H1 (cell line): Measurements from ENCODE around the gene GSTCD. TPM values are rescaled to one million over a fixed set of nuclear protein-coding genes. Genes with fewer than 3 reads are reported as not detected.

Experiments used
- CTCF ChIA-PET: fragments of 300-600 bp; sonication (Branson Sonifier 250); formaldehyde crosslinking; loops from one replicate; lab custom pipeline; 2021; ENCODE audit not compliant: partially characterized antibody; lab: Charles Lee
- POLR2A ChIA-PET: fragments of 300-600 bp; sonication (Branson Sonifier 250); formaldehyde crosslinking; loops from one replicate; lab custom pipeline; 2021; ENCODE audit warnings: inconsistent platforms; ENCODE audit not compliant: partially characterized antibody; lab: Charles Lee
- DNase-seq, 2 experiments: peaks; one replicate each; pipeline versions ENCODE4 v3.0.0 to v3.0.0-alpha.2; 2010 to 2022; ENCODE audit warnings: low spot score in 2 of 2, low read depth in 1 of 2, mixed read lengths in 1 of 2
- FAIRE-seq: peaks from 2 replicates; lab custom pipeline; 2011; peaks lifted over from hg19 to GRCh38; lab: Jason Lieb, UNC
- H2AFZ ChIP-seq: 2 replicates; pipeline ENCODE4 v1.8.1; 2012; ENCODE audit warnings: low read length, inconsistent platforms
- H2AK5ac ChIP-seq: 2 replicates; pipeline ENCODE4 v1.6.1; 2013; ENCODE audit warnings: low read depth, low read length
- H2BK120ac ChIP-seq: replicated peaks from 2 replicates; pipeline ENCODE3; 2013; ENCODE audit warnings: low read depth, low read length, inconsistent platforms
- H2BK12ac ChIP-seq: 2 replicates; pipeline ENCODE4 v1.6.1; 2013; ENCODE audit warnings: low read depth, low read length
- H2BK15ac ChIP-seq: 2 replicates; pipeline ENCODE4 v1.6.1; 2013; ENCODE audit warnings: low read length
- H2BK20ac ChIP-seq: 2 replicates; pipeline ENCODE4 v1.6.1; 2013; ENCODE audit warnings: low read length
- H2BK5ac ChIP-seq: 2 replicates; pipeline ENCODE4 v1.6.1; 2013; ENCODE audit warnings: low read depth, low read length
- H3K14ac ChIP-seq: 2 replicates; pipeline ENCODE4 v1.6.1; 2013; ENCODE audit warnings: inconsistent platforms; ENCODE audit not compliant: insufficient read length
- H3K18ac ChIP-seq: 2 replicates; pipeline ENCODE4 v1.6.1; 2013; ENCODE audit warnings: low read length; ENCODE audit errors: extremely low read depth
- H3K23ac ChIP-seq: 2 replicates; pipeline ENCODE4 v1.6.1; 2013; ENCODE audit warnings: inconsistent platforms; ENCODE audit not compliant: insufficient read length
- H3K23me2 ChIP-seq: 2 replicates; pipeline ENCODE4 v1.6.1; 2013; ENCODE audit warnings: low read depth, low read length
- H3K27ac ChIP-seq: 2 replicates; pipeline ENCODE4 v1.6.1; 2011; ENCODE audit warnings: low read depth, low read length, inconsistent platforms
- H3K27me3 ChIP-seq, 4 experiments: replicated peaks in 1 of 4; 1 replicate in 1 of 4; 2 replicates in 3 of 4; pipeline versions ENCODE4 v1.6.1 to v1.8.1; 2011 to 2013; ENCODE audit warnings: low read length in 3 of 4, mild to moderate bottlenecking in 3 of 4, inconsistent platforms in 2 of 4, mixed read lengths in 2 of 4, moderate library complexity in 1 of 4; ENCODE audit not compliant: control insufficient read depth in 3 of 4, insufficient read depth in 3 of 4; ENCODE audit errors: extremely low read depth in 1 of 4
- H3K36me3 ChIP-seq, 4 experiments: 2 replicates each; pipeline versions ENCODE4 v1.6.1 to v1.8.1; 2011 to 2013; ENCODE audit warnings: mild to moderate bottlenecking in 4 of 4, low read length in 3 of 4, moderate library complexity in 2 of 4, control low read depth in 1 of 4, inconsistent platforms in 1 of 4; ENCODE audit not compliant: insufficient read depth in 4 of 4, control insufficient read depth in 2 of 4
- H3K4ac ChIP-seq: replicated peaks from 2 replicates; pipeline ENCODE3; 2013; ENCODE audit warnings: low read length, low read depth, mixed read lengths, inconsistent platforms; ENCODE audit not compliant: insufficient read length
- H3K4me1 ChIP-seq, 4 experiments: replicated peaks in 1 of 4; 1 replicate in 1 of 4; 2 replicates in 3 of 4; pipeline versions ENCODE4 v1.6.1 to v1.8.1; 2011 to 2013; ENCODE audit warnings: low read length in 3 of 4, inconsistent platforms in 2 of 4, mixed read lengths in 1 of 4; ENCODE audit not compliant: insufficient read depth in 4 of 4, control insufficient read depth in 3 of 4
- H3K4me2 ChIP-seq, 2 experiments: 2 replicates each; pipeline versions ENCODE4 v1.6.1 to v1.8.1; 2011 to 2013; ENCODE audit warnings: low read depth in 2 of 2, low read length in 2 of 2, control low read depth in 1 of 2, inconsistent platforms in 1 of 2, mild to moderate bottlenecking in 1 of 2; ENCODE audit not compliant: insufficient read depth in 1 of 2
- H3K4me3 ChIP-seq, 4 experiments: fragments of 200-600, 300-600 bp in 1 of 4; sonication (generic), shearing (Covaris generic), sonication (Bioruptor Twin) in 1 of 4; 2 replicates each; pipeline versions ENCODE4 v1.5.1 to v1.8.1; 2011 to 2016; ENCODE audit warnings: low read length in 4 of 4, low read depth in 3 of 4, control low read depth in 2 of 4, inconsistent platforms in 2 of 4, mild to moderate bottlenecking in 2 of 4, mixed read lengths in 1 of 4, moderate library complexity in 1 of 4; ENCODE audit not compliant: insufficient read depth in 2 of 4; ENCODE audit errors: extremely low read depth in 1 of 4
- H3K56ac ChIP-seq: replicated peaks from 2 replicates; pipeline ENCODE3; 2013; ENCODE audit warnings: low read depth, mild to moderate bottlenecking, mixed read lengths, low read length, inconsistent platforms; ENCODE audit not compliant: insufficient read length
- H3K79me1 ChIP-seq: 2 replicates; pipeline ENCODE4 v1.6.1; 2013; ENCODE audit warnings: low read depth, low read length, control low read depth
- H3K79me2 ChIP-seq, 2 experiments: 2 replicates each; pipeline versions ENCODE4 v1.6.1 to v1.8.1; 2012 to 2013; ENCODE audit warnings: low read length in 2 of 2, mild to moderate bottlenecking in 2 of 2, inconsistent platforms in 1 of 2; ENCODE audit not compliant: insufficient read depth in 2 of 2, control insufficient read depth in 1 of 2
- H3K9ac ChIP-seq, 4 experiments: replicated peaks in 1 of 4; 1 replicate in 1 of 4; 2 replicates in 3 of 4; pipeline versions ENCODE4 v1.6.1 to v1.8.1; 2011 to 2013; ENCODE audit warnings: low read depth in 3 of 4, low read length in 3 of 4, control low read depth in 2 of 4, mild to moderate bottlenecking in 2 of 4, moderate library complexity in 2 of 4, inconsistent platforms in 1 of 4; ENCODE audit errors: extremely low read depth in 1 of 4
- H3K9me3 ChIP-seq, 2 experiments: 2 replicates each; pipeline versions ENCODE4 v1.6.1 to v1.8.1; 2012 to 2013; ENCODE audit warnings: mild to moderate bottlenecking in 2 of 2, moderate library complexity in 2 of 2, control low read depth in 1 of 2, inconsistent platforms in 1 of 2, low read depth in 1 of 2, low read length in 1 of 2, mixed read lengths in 1 of 2; ENCODE audit not compliant: insufficient read depth in 2 of 2
- H4K20me1 ChIP-seq, 2 experiments: replicated peaks in 1 of 2; 2 replicates each; pipeline versions ENCODE3 to v1.8.1; 2011 to 2013; ENCODE audit warnings: inconsistent platforms in 2 of 2, low read length in 2 of 2, mild to moderate bottlenecking in 1 of 2; ENCODE audit not compliant: insufficient read depth in 2 of 2, control insufficient read depth in 1 of 2
- H4K5ac ChIP-seq: 2 replicates; pipeline ENCODE4 v1.6.1; 2013; ENCODE audit warnings: low read length, low read depth, mixed read lengths, inconsistent platforms; ENCODE audit not compliant: insufficient read length
- H4K8ac ChIP-seq: 2 replicates; pipeline ENCODE4 v1.8.0; 2013; ENCODE audit warnings: mild to moderate bottlenecking, moderate library complexity, low read length, inconsistent platforms; ENCODE audit not compliant: insufficient read depth; ENCODE audit errors: extremely low read depth
- H4K91ac ChIP-seq: replicated peaks from 2 replicates; pipeline ENCODE3; 2013; ENCODE audit warnings: low read length, mixed read lengths, inconsistent platforms; ENCODE audit not compliant: insufficient read length
- ATF3 ChIP-seq: IDR thresholded peaks from 2 replicates; pipeline ENCODE4 v1.6.1; 2011; ENCODE audit warnings: low read depth, mild to moderate bottlenecking, low read length; ENCODE audit not compliant: insufficient read depth
- POU5F1 ChIP-seq: IDR thresholded peaks from 2 replicates; pipeline ENCODE4 v1.6.1; 2011; ENCODE audit warnings: low read depth, mild to moderate bottlenecking, low read length, moderate library complexity
- TEAD4 ChIP-seq: IDR thresholded peaks from 2 replicates; pipeline ENCODE4 v1.6.1; 2012; ENCODE audit warnings: low read depth, low read length, inconsistent platforms, mixed read lengths
- WGBS, 2 experiments: shearing (Covaris generic) in 1 of 2; methylation state at CpG; one replicate each; pipeline versions ENCODE4 v1.1.6 to v1.1.7; 2013 to 2015; ENCODE audit warnings: low lambda C conversion rate in 2 of 2, mixed read lengths in 2 of 2, inconsistent platforms in 1 of 2, low coverage in 1 of 2, missing lambda C conversion rate in 1 of 2; ENCODE audit not compliant: insufficient replicate concordance in 2 of 2, insufficient coverage in 1 of 2, insufficient read length in 1 of 2; ENCODE audit errors: extremely low coverage in 1 of 2, missing lambda C conversion rate in 1 of 2; 5-methylcytosine and 5-hydroxymethylcytosine counted together
- polyA plus RNA-seq, 7 experiments: library from polyadenylated mRNA; depleted of rRNA in 3 of 7; stranded (reverse) in 5 of 7; unstranded in 2 of 7; fragments of >200 nt in 5 of 7; fragments of 200-250 nt in 2 of 7; gene quantifications; 1 replicate in 5 of 7; 2 replicates in 1 of 7; 4 replicates in 1 of 7; pipeline versions ENCODE4 v1.2.1 to v1.2.3, GENCODE V29; 2011 to 2013; ENCODE audit warnings: missing spikeins in 2 of 7, mixed read lengths in 2 of 7
- total RNA-seq: library from RNA; stranded (reverse); fragmentation: NEBNext Ultra II Directional; extraction: Animal tissue kit (Norgen Biotek cat#: 25700); gene quantifications from 2 replicates; pipeline ENCODE4 v1.2.1, GENCODE V29; 2021

The GSTCD gene
- total and polyA plus RNA-seq, 2 of the 8 experiments (the other 6 are each of a cell fraction or from before 2014, with no cell fraction given) = 8.5 to 24.6 TPM

DNA sequence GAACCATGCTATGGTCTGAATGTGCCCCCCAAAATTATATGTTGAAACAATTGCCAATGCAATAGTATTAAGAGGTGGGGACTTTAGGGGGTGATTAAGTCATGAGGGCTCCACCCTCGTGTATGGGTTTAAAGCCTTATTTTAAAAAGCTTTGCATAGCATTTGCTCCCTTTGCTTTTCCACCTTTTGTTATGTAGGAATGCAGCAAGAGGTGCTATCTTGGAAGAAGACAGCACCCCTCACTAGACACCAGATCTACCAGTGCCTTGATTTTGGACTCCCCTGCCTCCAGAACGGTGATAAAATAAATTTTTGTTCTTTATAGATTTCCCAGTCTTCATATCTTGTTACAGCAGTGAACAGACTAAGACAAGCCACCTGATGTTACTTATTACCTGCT is 163.4 kb downstream of the GSTCD start:
- no peak overlapping the region for H3K4me2 ChIP-seq
- H3K4ac ChIP-seq = no peak overlapping the region
- no peak overlapping the region for H3K9ac ChIP-seq
- H2BK5ac ChIP-seq = no peak overlapping the region
- H2AFZ ChIP-seq = no peak overlapping the region
- no peak overlapping the region for H3K14ac ChIP-seq
- H2BK12ac ChIP-seq = no peak overlapping the region
- H3K23me2 ChIP-seq = no peaks in the 10 kb centered on the region
- no peak overlapping the region for H3K56ac ChIP-seq
- H3K18ac ChIP-seq = no peak overlapping the region
- no peak overlapping the region for H4K8ac ChIP-seq
- H3K4me1 ChIP-seq = peaks cover 0 to 2% (median 0%) of the 10 kb centered on the region in 4 experiments; a peak in 3 of 7 replicates
- H3K27me3 ChIP-seq = no peaks in the 10 kb centered on the region
- FAIRE-seq = peak; percentile 13
- H3K79me2 ChIP-seq = no peaks in the 10 kb centered on the region
- no peak for DNase-seq
- POLR2A ChIA-PET = no interaction called here
- H3K9me3 ChIP-seq = no peaks in the 10 kb centered on the region
- no peak overlapping the region for H2AK5ac ChIP-seq
- H4K5ac ChIP-seq = no peak overlapping the region
- CTCF ChIA-PET = no interaction called here
- no peaks in the 10 kb centered on the region for H3K79me1 ChIP-seq
- 0 out of 2 replicates have a peak overlapping the region, but pooled peaks have one; percentile 13 for H2BK20ac ChIP-seq
- H2BK120ac ChIP-seq = no peak overlapping the region
- no peak overlapping the region for H4K91ac ChIP-seq
- WGBS, 2 experiments = 74% methylated on average over 2 of the region's 2 CpGs; no CpG with 5 or more reads in 1 of the 2 experiments
- no peak overlapping the region for H2BK15ac ChIP-seq
- H3K36me3 ChIP-seq = no peaks in the 10 kb centered on the region
- H3K23ac ChIP-seq = no peak overlapping the region
- no peak overlapping the region for H3K4me3 ChIP-seq
- no peaks in the 10 kb centered on the region for H4K20me1 ChIP-seq
- TF ChIP-seq POU5F1 (0 out of 2 replicates have a peak, but pooled peaks have one; percentile 65), ATF3 (no peak), TEAD4 (peak; percentile 74)
- H3K27ac ChIP-seq = no peak overlapping the region
